ENCODE measurements around the gene LRRC42.
A peak's percentile ranks its signal among the peaks of the same experiment; 100 is the strongest.

LRRC42 gene

DNA sequence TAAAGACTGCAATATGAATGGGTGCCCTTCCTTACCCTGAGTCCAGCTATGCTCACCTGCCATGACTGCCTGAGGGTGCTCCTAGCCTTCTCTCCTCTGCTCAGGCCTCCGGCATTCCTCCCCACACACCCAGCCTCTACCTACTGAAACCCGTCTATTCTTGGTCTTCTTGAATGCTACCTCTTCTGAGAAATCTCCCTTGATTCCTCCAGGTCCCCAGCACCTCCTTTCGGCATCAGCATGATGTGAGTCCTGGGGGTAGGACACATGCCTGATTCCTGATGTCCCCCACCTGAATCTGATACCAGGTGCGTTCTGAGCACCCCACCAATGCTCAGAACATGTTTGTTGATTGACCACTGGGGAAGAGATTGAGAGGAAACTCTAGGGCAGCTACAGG lies 63.3 kb downstream of the LRRC42 start:
- DNase-seq: no peak

DNA sequence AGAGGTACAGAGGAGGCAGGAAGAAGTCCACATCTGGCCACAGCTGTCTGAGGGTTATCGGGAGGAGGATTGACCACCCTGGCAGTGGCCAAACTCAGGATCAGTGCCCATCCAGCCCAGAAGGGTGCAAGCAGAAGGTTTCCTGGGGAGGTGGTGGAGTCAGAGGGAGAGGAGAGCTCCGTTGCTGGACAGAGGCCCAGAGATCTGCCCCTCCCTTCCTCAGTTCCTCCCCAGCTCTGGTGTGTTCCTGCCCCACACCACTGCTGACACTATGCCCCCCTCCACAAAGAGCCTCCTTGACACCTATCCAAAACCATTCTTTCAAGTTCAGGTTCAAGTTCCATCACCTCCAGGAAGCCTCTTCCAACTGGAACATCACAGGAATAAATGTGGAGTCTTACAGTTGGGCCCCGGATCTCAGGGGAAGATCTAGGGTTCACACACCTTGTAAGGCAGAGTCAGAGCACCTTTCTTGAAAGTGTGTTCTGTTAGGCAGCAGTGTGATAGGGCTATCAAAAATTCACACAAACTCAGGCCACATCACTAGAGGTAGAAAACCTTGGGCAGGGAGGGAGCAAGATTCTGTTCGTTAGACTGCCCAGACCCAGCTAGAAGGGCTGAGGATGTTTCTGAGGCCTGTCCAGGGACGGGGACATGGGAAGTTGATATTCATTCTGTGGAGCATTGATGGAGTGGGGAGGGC lies 64.4 kb downstream of the LRRC42 start:
- DNase-seq: no peak

DNA sequence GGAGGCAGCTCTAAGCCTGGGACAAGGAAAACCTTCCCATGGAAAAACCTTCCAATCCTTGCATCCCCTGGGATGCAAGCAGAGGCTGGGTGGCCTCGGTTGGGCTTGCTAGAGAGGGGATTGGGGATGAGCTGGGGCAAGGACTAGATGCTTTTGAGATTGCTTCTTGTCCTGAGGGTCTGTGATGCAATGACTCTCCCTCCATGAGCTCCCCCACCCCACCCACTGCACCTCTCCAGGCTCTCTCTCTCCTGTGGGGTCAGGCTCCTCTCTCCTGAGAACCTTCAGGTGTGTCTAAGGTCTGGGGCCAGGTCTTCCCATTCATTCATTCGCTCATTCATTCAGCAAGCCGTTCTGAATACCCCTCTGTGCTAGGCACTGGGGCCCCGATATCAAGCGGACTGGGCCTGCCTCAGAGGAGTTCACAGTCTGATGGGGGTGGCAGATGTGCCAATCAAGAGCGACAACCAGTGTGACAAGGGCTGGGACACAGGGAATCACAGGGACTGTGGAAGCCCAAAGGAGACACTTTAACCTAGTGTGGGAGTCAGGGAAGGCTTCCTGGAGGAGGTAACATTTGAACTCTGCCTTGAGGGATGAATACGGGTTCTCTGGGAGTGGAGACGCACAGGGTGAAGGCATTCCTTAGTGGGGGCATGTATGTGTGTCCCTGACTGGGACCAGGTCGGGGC lies 65.3 kb downstream of the LRRC42 start:
- DNase-seq: no peak

DNA sequence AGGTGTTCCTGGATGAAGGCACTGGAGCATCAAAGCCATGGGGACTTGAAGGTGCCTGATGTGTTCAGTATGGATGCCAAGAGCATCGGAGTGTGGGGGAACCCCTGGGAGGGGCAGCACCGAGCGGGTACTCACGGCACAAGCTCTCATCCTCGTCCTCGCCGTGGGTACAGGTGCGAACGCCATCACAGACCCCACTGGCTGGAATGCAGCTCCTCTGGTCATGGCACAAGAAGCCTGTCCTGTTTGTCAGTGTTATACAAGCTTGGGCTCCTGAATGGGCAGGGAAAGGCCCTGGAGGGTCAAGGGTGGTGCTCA lies 65.8 kb downstream of the LRRC42 start:
- no peak for DNase-seq

DNA sequence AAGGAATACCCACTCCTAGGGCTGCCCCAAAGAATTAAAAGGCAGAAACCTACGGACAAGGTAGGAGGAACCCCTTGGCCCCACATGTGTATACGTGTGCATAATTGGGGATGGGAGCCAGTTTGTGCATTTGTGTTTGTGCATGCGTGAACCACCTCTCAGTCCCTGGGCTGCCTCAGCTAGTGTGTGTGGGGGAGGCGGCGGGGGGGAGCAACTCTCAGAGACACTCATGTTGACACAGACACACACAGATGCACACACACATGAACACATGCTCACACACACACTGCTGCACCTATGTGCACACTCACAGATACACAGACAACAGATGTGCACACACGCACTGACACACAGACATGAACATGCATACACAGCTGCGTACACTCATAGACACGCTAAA lies 66.7 kb downstream of the LRRC42 start:
- no peak for DNase-seq

GRCh38 chr1:54013393-54014008 lies 67.4 kb downstream of the LRRC42 start:
- no peak for DNase-seq

GRCh38 chr1:54014009-54014629 lies 68.0 kb downstream of the LRRC42 start:
- DNase-seq: no peak

- DNase-seq: peak; percentile 70
Observed at GRCh38 chr1:54016343-54017282, 70.5 kb downstream of the LRRC42 start.
